ENCODE measurements around the gene PARVB.

Gene PARVB

GRCh38 chr22:44145544-44145943 lies 121.4 kb downstream of the PARVB start:
- H3K4me1 ChIP-seq (ENCODE audit: control insufficient read depth in 1 of 2, insufficient read depth in 1 of 2, low read depth in 1 of 2, low read length in 1 of 2) = no peaks in the 10 kb centered on the region
- H3K27me3 ChIP-seq = no peaks in the 10 kb centered on the region
- TF ChIP-seq CTCF (IDR thresholded peaks at IDR 0.05) = no peak
- H3K36me3 ChIP-seq = no peaks in the 10 kb centered on the region
- no peak overlapping the region for H3K4me3 ChIP-seq (ENCODE audit: low read depth in 1 of 2, low read length in 1 of 2)
- no peaks in the 10 kb centered on the region for H3K9me3 ChIP-seq
- H3K27ac ChIP-seq = no peak overlapping the region

- no peak overlapping the region for H3K4me3 ChIP-seq (ENCODE audit: low read depth in 1 of 2, low read length in 1 of 2)
- no peaks in the 10 kb centered on the region for H3K27me3 ChIP-seq
- H3K27ac ChIP-seq = no peak overlapping the region
- no peaks in the 10 kb centered on the region for H3K36me3 ChIP-seq
- TF ChIP-seq CTCF (IDR thresholded peaks at IDR 0.05) = no peak
- no peaks in the 10 kb centered on the region for H3K4me1 ChIP-seq (ENCODE audit: control insufficient read depth in 1 of 2, insufficient read depth in 1 of 2, low read depth in 1 of 2, low read length in 1 of 2)
- H3K9me3 ChIP-seq = no peaks in the 10 kb centered on the region
Measured at GRCh38 chr22:44146088-44146861, 122.2 kb downstream of the PARVB start.

GRCh38 chr22:44147008-44147645 lies 123.0 kb downstream of the PARVB start:
- Histone ChIP-seq H3K4me1 (ENCODE audit: control insufficient read depth in 1 of 2, insufficient read depth in 1 of 2, low read depth in 1 of 2, low read length in 1 of 2) (no peaks in the 10 kb centered on the region), H3K9me3 (no peaks in the 10 kb centered on the region), H3K27me3 (no peaks in the 10 kb centered on the region), H3K36me3 (no peaks in the 10 kb centered on the region), H3K4me3 (ENCODE audit: low read depth in 1 of 2, low read length in 1 of 2) (no peak overlapping the region), H3K27ac (no peak overlapping the region)
- TF ChIP-seq CTCF (IDR thresholded peaks at IDR 0.05) = no peak

GRCh38 chr22:44147821-44148574 lies 123.9 kb downstream of the PARVB start:
- Histone ChIP-seq H3K4me3 (ENCODE audit: low read depth in 1 of 2, low read length in 1 of 2) (no peak overlapping the region), H3K27me3 (no peaks in the 10 kb centered on the region), H3K4me1 (ENCODE audit: control insufficient read depth in 1 of 2, insufficient read depth in 1 of 2, low read depth in 1 of 2, low read length in 1 of 2) (no peaks in the 10 kb centered on the region), H3K27ac (no peak overlapping the region), H3K9me3 (no peaks in the 10 kb centered on the region), H3K36me3 (no peaks in the 10 kb centered on the region)
- TF ChIP-seq CTCF (IDR thresholded peaks at IDR 0.05) = no peak

- Histone ChIP-seq H3K4me1 (ENCODE audit: control insufficient read depth in 1 of 2, insufficient read depth in 1 of 2, low read depth in 1 of 2, low read length in 1 of 2) (no peaks in the 10 kb centered on the region), H3K27ac (no peak overlapping the region), H3K9me3 (no peaks in the 10 kb centered on the region), H3K36me3 (no peaks in the 10 kb centered on the region), H3K27me3 (no peaks in the 10 kb centered on the region), H3K4me3 (ENCODE audit: low read depth in 1 of 2, low read length in 1 of 2) (no peak overlapping the region)
- TF ChIP-seq CTCF (IDR thresholded peaks at IDR 0.05) = no peak
Measured at GRCh38 chr22:44151676-44152075, 127.6 kb downstream of the PARVB start.

Data from neutrophil (primary cell).